GM11168 (cell line): ENCODE measurements around the gene C19orf67.
"Not testable (repeated sequence)": the region's sequence is repeated elsewhere in the genome, so short reads cannot be mapped to it uniquely, and the experiment has no call there.

Experiments
- in situ Hi-C: fragments of 300-500 bp; cut with MboI; formaldehyde crosslinking; loops from one replicate; pipeline ENCODE4 v1.12.0; 2022; ENCODE audit warnings: low sequenced_read_pairs; ENCODE audit not compliant: unreplicated experiment

Gene C19orf67

DNA sequence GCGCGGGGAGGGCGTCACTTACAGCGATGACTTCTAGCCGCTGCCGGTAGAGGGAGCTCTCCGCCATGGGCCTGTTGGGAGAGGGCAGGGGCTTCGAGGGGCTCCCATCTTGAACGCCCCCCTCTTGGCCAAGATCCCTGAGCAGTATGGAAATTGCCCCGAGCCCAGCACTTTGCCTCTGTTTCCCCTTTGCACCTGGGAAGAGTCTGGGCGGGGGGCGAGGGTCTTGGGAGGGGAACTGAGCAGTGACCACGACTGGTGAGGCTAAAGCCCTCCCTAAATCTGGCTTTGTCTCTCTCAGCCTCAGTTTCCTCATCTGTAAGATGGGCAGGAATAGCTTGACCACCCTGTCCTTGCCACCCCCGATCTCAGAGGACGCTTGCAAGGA is 26.5 kb downstream of the C19orf67 start:
- in situ Hi-C loops, result loop anchor here (10.0 kb wide), 1 partner anchor 284 kb away; the partner anchor contains the start of gene C19orf53

DNA sequence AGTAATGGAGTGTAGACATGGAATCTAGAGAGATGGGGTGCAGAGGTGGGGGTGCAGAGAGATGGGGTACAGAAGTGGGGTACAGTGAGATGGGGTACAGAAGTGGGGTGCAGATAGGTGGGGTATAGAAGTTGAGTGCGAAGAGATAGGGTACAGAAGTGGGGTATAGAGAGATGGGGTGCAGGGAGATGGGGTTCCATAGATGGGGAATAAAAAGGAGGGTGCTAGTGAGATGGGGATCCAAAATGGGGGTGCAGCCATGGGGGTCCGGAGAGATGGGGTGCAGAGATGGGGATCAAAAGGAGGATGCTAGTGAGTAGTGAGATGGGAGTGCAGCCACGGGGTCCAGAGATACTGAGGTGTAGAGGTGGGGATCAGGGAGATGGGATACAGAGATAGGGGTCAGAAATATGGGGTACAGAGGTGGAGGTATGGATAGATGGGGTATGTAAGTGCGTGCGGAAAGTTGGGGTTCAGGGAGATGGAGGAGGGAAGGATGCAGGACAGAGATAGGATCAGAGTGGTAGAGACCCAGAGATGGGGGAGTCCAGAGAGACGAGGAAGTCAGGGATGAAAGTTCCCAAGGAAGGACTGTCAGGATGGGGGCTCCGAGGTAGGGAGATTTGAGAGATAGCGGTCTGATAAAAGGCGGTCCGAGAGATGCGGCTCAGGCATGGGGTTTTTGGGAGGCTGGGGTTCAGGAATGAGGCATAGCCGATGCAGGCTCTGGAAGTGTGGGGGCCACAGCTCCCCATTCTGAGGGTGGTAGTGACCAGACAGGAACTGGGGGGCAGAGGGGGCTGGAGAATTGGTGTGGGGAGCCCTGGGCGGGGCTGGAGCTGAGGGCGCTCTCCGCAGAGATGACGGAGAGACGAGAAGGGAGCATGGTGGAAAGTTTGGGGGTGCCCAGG is 27.1 kb downstream of the C19orf67 start:
- in situ Hi-C loops, result loop anchor here (10.0 kb wide), 1 partner anchor 284 kb away; the partner anchor contains the start of gene C19orf53

DNA sequence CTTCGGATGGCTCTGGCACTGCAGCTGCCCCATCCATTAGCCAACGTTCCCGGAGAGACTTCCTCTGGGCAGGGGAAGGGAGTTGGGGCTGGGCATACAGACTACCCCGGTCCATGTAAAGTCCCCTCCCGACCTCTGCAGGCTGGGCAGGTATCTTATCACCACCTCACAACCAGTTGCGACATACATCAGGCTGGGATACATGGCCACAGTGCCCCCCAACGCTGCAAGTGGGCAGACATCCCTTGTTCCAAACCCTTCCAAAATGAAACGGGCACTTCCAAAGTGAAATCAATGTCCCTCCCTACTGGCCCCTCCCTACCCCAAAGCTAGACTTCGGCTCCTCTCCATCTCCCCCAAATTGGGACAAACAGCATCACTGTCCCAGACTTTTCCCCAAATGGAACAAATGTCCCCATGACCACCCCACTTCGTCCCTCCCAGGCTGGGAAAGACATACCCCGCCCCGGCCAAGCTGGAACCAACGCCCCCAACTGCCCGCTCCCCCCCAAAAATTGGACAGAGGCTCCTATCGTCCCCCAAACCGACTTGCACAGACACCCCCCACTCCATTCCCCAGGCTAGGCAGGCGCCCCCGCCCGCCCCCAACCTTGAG is 28.7 kb downstream of the C19orf67 start:
- in situ Hi-C loops, result loop anchor here (10.0 kb wide), 1 partner anchor 282 kb away; the partner anchor contains the start of gene C19orf53

DNA sequence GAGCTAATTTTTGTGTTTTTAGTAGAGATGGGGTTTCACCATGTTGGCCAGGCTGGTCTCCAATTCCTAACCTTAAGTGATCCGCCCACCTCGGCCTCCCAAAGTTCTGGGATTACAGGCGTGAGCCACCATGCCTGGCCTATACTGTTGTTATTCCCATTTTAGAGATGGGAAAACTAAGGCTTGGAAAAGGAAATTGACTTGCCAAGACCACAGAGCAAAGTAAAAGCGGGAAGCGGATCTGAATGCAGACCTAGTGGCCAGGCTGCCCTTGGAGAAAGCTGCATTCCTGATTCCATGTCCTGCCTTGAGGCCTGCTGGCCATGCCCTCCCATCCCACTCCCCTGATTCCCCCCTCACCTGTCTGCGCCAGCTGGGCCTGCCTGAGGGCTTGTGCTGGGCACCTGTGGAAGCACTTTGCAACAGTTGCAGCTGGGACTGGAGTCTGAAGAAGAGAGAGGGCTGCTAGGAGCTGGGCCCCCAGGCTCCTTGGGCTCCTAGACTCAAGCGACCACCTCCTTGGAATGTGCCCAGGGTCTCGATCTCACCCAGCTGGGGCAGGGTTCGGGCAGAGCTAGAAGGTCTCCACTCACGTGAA is 29.4 kb downstream of the C19orf67 start:
- in situ Hi-C loops, result loop anchor here (10.0 kb wide), 1 partner anchor 281 kb away; the partner anchor contains the start of gene C19orf53

DNA sequence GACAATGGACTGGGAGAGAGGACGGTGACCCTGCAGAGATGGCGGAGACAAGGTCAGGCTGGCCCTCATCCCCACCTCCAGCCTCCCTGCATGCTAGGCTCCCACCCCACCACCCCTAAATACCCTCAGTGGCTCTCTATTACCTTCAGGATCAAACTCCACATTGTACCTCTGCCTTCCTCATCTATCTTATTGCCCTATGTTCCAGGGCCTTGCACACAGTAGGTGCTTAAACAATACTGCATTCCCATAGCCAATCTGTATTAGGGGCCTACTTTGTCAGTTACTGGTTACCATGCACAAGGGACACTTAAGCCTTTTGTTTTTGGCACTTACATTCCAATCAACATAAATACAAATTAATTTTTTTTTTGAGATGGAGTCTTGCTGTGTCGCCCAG is 30.2 kb downstream of the C19orf67 start:
- in situ Hi-C loops, result loop anchor here (10.0 kb wide), 1 partner anchor 281 kb away; the partner anchor contains the start of gene C19orf53

DNA sequence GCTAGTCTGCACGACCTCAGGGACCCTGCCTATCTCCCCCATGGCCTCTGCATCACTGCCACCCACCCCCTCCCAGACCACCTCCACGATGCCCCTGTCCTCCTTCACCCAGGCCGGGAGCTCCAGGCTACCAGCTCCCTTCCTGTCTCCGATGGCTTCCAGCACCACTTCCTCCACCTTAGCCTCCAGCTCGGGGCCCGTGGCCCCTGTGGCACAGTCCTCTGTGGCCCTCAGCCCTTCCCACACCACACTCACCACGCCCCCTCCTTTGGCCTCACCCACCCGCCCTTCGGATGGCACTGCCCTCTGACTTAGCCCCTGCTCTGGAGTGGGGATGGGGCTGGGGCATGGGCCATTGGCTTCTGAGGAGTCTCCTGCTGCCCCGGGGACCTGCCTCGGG is 30.9 kb downstream of the C19orf67 start:
- in situ Hi-C loops, result loop anchor here (10.0 kb wide), 1 partner anchor 280 kb away; the partner anchor contains the start of gene C19orf53

DNA sequence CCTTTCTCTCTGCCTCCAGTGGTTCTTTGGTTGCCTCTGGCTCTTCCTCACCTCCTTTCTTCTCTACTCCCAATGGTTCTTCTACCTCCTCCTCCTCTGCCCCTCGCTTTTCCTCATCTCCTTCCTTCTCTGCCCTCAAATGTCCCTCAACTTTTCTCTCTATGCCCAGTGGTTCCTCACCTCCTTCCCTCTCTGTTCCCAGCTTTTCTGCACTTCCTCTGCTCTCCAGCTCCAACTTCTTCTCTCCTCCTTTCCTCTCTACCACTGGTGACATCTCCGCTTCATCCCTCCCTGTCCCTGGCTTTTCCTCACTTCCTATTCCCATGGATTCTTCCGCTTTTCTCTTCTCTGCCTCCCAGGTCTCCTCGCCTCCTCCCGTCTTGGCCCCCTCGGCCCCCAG is 31.5 kb downstream of the C19orf67 start:
- in situ Hi-C loops, result loop anchor here (10.0 kb wide), 1 partner anchor 279 kb away; the partner anchor contains the start of gene C19orf53

DNA sequence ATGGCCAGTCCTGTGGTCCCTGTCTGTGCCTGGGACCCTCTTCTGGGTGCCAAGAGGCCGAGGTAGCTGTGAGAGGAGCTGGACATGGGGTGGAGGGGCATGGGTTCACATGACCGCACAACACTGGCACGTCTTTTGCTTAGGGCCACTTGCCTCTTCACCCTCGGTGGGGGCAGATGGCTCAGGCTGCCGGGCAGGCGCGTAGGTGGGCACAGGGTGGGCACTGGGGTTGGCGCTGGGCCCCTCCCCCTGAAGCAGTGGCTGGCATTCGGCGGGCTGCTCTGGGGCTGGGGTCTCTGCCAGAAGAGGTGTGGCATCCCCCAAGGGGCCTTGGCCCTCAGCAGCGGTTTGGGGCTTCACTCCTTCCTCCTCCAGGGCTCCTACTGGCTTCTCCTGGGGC is 32.1 kb downstream of the C19orf67 start:
- in situ Hi-C loops, result loop anchor here (10.0 kb wide), 1 partner anchor 279 kb away; the partner anchor contains the start of gene C19orf53

DNA sequence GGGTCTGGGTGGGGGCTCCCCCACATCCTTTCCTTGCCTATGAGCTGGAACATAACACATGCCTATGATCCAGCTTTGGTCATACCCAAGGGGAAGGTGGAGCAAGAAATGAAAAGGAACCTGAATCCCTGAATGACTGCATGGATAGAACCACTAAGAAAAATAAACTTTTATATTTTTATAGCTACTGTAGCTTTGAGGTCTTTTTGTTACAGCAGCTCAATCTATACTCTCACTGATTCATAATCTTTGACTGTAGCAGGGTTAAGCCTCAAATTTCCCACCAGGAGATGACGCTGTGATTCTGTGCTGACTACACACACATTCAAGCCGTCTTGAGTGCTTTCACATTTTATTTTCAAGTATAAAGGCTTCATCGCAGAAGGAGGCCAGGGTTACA is 32.6 kb downstream of the C19orf67 start:
- in situ Hi-C loops, result loop anchor here (10.0 kb wide), 1 partner anchor 278 kb away; the partner anchor contains the start of gene C19orf53

DNA sequence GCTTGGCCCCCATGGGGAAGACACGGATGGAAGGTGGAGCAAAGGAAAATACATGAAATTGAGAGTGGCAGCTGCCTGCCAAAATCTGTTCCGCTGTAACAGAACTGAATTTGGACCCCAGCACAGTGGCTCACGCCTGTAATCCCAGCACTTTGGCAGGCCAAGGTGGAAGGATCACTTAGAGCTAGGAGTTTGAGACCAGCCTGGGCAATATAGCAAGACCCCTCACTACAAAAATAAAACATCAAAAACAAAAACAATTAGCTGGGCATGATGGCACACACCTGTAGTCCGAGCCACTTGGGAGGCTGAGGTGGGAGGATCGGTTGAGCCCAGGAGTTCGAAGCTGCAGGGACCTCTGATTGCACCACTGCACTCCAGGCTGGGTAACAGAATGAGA is 33.1 kb downstream of the C19orf67 start:
- in situ Hi-C loops, result loop anchor here (10.0 kb wide), 1 partner anchor 278 kb away; the partner anchor contains the start of gene C19orf53

DNA sequence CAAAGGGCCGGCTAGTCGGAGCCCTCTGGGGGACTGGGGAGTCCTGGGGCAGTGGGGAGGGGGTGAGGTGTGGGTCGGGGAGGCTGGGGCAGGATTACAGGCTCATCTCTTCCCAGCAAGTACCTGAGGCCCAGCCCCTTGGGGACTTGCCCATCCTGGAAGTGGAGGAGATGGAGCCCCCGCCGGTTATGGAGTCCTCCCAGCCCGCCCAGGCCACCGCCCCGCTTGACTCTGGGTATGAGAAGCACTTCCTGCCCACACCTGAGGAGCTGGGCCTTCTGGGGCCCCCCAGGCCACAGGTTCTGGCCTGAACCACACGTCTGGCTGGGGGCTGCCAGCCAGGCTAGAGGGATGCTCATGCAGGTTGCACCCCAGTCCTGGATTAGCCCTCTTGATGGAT is 33.6 kb downstream of the C19orf67 start:
- in situ Hi-C loops, result loop anchor here (10.0 kb wide), 1 partner anchor 277 kb away; the partner anchor contains the start of gene C19orf53

DNA sequence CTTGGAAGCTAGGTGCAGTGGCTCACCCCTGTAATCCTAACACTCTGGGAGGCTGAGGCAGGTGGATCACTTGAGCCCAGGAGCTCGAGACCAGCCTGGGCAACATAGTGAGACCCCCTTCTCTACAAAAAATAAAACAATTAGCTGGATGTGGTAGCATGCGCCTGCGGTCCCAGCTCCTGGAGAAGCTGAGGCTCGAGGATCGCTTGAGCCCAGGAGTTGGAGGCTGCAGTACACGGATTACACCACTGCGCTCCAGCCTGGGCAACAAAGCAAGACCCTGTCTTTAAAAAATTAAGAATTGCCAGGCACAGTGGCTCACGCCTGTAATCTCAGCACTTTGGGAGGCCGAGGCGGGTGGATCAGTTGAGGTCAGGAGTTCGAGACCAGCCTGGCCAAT is 34.6 kb downstream of the C19orf67 start:
- in situ Hi-C loops, result loop anchor here (10.0 kb wide), 1 partner anchor 276 kb away; the partner anchor contains the start of gene C19orf53

DNA sequence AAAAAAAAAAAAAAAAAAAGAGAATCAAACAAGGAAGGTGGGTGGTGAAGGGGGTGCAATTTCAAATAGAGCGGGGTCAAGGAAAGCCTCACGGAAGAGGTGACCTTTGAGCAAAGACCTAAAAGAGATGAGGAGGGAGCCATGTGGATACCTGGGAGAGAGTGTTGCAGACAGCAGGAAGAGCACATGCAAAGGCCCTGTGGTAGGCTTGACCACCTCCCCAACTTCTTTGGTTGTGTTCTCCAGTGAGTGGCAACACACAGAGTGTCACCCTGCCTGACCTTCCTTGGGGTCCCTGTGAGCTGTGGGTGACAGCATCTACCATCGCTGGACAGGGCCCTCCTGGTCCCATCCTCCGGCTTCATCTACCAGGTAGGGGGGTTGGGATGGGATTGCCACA is 35.1 kb downstream of the C19orf67 start:
- in situ Hi-C loops, result loop anchor here (10.0 kb wide), 1 partner anchor 276 kb away; the partner anchor contains the start of gene C19orf53

DNA sequence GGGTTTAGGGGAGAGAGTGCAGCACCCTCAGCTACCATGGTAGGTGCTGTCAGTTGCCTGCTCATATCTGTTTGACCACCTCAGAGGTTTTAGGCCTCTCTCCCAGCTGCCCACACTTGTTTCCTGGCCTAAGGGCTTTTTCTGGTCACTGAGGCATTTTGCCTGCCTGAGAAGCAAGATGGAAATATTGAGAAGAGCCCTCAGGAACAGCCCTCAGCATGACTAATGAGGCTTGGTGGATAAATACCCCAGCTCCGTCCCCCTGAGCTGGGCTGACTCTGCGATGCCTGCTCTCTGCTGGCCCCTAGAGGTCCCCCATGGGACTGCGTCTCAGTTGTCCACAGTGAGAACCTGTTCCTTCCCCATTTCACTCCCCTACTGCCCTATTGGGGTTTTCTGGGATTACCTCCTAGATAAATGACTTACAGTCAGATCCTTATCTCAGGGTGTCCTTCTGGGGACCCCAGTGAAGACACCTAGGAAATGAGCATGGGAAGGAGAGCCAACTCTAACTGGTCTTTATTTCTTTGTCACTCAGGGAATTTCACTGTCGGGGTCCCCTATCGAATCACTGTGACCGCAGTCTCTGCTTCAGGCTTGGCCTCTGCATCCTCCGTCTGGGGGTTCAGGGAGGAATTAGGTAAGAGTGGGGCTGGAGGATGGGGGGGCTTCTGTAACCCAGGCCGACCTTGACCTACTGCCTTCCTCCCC is 37.0 kb downstream of the C19orf67 start:
- in situ Hi-C loops, result no loop called here

DNA sequence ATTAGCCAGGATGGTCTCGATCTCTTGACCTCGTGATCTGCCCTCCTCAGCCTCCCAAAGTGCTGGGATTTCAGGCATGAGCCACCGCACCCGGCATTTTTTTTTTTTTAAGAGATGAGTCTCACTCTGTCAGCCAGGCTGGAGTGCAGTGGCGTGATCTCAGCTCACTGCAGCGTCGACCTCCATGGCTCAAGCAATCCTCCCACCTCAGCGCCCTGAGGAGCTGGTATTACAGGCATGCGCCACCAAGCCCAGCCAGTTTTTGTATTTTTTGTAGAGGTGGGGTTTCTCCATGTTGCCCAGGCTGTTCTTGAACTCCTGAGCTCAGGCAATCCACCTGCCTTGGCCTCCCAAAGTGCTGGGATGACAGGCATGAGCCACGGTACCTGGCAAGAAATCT is 37.7 kb downstream of the C19orf67 start:
- in situ Hi-C loops, result not testable (repeated sequence)

DNA sequence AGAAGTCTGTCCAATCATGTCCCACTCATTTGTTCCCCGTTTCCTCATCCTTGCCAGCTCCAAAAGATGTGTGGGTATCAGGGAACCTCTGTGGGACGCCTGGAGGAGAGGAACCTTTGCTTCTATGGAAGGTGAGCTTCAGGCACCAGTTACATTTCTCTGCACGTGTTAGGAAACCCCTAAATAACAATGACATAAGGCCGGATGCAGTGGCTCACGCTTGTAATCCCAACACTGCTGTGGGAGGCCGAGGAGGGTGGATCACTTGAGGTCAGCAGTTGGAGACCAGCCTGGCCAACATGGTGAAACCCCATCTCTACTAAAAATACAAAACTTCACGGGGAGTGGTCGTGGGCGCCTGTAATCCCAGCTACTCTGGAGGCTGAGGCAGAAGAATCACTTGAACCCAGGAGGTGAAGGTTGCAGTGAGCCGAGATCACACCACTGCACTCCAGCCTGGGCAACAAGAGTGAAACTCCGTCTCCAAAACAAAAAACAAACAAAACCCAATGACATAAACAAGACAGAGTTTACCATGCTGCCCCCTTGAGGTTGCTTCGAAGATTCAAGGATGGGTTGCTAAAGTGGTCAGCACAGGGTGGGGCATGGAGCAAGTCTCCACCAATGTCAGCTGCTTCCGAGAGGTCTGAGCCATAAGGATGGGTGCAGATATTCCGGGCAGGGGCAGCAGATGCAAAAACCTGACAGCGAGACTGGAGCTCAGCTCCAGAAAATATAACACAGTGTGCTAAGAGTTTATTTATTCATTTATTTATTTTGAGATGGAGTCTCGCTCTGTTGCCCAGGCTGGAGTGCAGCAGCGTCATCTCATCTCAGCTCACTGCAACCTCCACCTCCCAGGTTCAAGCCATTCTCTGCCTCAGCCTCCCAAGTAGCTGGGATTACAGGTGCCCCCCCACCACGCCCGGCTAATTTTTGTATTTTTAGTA is 42.6 kb downstream of the C19orf67 start:
- in situ Hi-C loops, result loop anchor here (5.0 kb wide), 1 partner anchor 161 kb away; no protein-coding TSS in a partner anchor

DNA sequence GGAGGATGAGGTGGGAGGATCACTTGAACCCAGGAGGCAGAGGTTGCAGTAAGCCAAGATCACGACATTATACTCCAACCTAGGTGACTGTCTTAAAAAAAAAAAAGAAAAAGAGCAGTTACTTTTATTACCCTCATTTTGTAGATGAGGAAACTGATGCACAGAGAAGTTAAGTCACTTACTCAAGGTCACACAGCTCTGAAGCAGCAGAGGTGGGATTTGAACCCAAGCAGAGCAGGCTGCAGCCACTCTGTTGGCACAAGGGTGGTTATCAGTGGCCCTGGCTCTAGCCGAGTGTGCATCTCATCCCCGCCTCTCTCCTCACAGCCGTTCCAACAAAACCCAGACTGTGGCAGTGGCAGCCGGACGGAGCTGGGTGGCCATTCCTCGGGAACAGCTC is 46.4 kb downstream of the C19orf67 start:
- in situ Hi-C loops, result no loop called here

DNA sequence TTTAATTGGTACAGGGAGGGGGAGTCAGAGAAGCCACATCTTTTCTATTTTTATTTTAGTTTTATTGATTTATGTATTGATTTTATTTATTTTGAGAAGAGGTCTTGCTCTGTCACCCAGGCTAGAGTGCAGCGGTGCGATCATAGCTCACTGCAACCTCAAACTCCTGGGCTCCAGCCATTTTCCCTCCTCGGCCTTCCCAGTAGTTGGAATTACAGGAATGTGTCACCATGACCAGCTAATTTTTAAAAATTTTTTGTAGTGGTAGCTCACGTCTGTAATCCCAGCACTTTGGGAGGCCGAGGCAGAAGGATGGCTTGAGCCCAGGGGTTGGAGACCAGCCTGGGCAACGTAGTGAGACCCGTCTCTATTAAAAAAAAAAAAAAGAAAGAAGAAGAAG is 49.9 kb downstream of the C19orf67 start:
- in situ Hi-C loops, result no loop called here
